Astrocyte (in vitro differentiated cells and primary cell): ENCODE results near the gene DCLK1. TPM values are rescaled to one million over a fixed set of nuclear protein-coding genes. Genes with fewer than 3 reads are reported as not detected.

Experiments
- DNase-seq: peaks from one replicate; pipeline ENCODE4 v3.0.0-alpha.2; 2010; ENCODE audit warnings: low read depth
- FAIRE-seq: peaks from 2 replicates; lab custom pipeline; 2011; peaks lifted over from hg19 to GRCh38; lab: Jason Lieb, UNC
- H2AFZ ChIP-seq: 2 replicates; pipeline ENCODE4 v1.6.0; 2012; ENCODE audit warnings: low read depth, low read length, inconsistent platforms
- H3K27ac ChIP-seq: 2 replicates; pipeline ENCODE4 v1.5.1; 2011; ENCODE audit warnings: low read depth, low read length, inconsistent platforms
- H3K27me3 ChIP-seq: 2 replicates; pipeline ENCODE4 v1.6.0; 2011; ENCODE audit warnings: low read length, inconsistent platforms; ENCODE audit not compliant: insufficient read depth
- H3K36me3 ChIP-seq: 2 replicates; pipeline ENCODE4 v1.5.1; 2011; ENCODE audit warnings: low read length, inconsistent platforms; ENCODE audit not compliant: insufficient read depth
- H3K4me1 ChIP-seq: 2 replicates; pipeline ENCODE4 v1.5.1; 2011; ENCODE audit warnings: low read length, inconsistent platforms; ENCODE audit not compliant: insufficient read depth
- H3K4me2 ChIP-seq: 2 replicates; pipeline ENCODE4 v1.6.0; 2012; ENCODE audit warnings: low read length, inconsistent platforms
- H3K4me3 ChIP-seq: 2 replicates; pipeline ENCODE4 v1.5.1; 2011; ENCODE audit warnings: low read depth, mild to moderate bottlenecking, low read length, inconsistent platforms; ENCODE audit not compliant: insufficient read depth
- H3K79me2 ChIP-seq: 2 replicates; pipeline ENCODE4 v1.6.0; 2012; ENCODE audit warnings: mild to moderate bottlenecking, low read length, inconsistent platforms; ENCODE audit not compliant: insufficient read depth
- H3K9ac ChIP-seq: 2 replicates; pipeline ENCODE4 v1.6.0; 2012; ENCODE audit warnings: mild to moderate bottlenecking, low read length, inconsistent platforms
- H3K9me3 ChIP-seq: 2 replicates; pipeline ENCODE4 v1.5.1; 2012; ENCODE audit warnings: low read depth, mild to moderate bottlenecking, low read length, inconsistent platforms; ENCODE audit not compliant: insufficient read depth
- H4K20me1 ChIP-seq: 2 replicates; pipeline ENCODE4 v1.6.0; 2012; ENCODE audit warnings: low read length, inconsistent platforms; ENCODE audit not compliant: insufficient read depth
- H3K27ac Mint-ChIP-seq: one replicate; pipeline ENCODE4 v1.8.0; 2021; ENCODE audit warnings: mild to moderate bottlenecking, mixed read lengths; ENCODE audit not compliant: unreplicated experiment
- H3K27me3 Mint-ChIP-seq: one replicate; pipeline ENCODE4 v1.8.0; 2021; ENCODE audit warnings: low read depth, mixed read lengths; ENCODE audit not compliant: unreplicated experiment
- H3K36me3 Mint-ChIP-seq: one replicate; pipeline ENCODE4 v1.8.0; 2021; ENCODE audit warnings: low read depth, mixed read lengths; ENCODE audit not compliant: unreplicated experiment
- H3K4me1 Mint-ChIP-seq: one replicate; pipeline ENCODE4 v1.8.0; 2021; ENCODE audit warnings: low read depth, mixed read lengths; ENCODE audit not compliant: unreplicated experiment
- H3K4me3 Mint-ChIP-seq: one replicate; pipeline ENCODE4 v1.8.0; 2021; ENCODE audit warnings: mild to moderate bottlenecking, moderate library complexity, mixed read lengths; ENCODE audit not compliant: unreplicated experiment
- H3K9me3 Mint-ChIP-seq: one replicate; pipeline ENCODE4 v1.8.0; 2021; ENCODE audit warnings: mild to moderate bottlenecking, mixed read lengths; ENCODE audit not compliant: unreplicated experiment
- CTCF ChIP-seq: IDR thresholded peaks from 2 replicates; pipeline ENCODE4 v1.5.1; 2011; ENCODE audit warnings: low read depth, mild to moderate bottlenecking, inconsistent platforms, low read length, moderate library complexity; ENCODE audit not compliant: insufficient read depth
- EZH2 ChIP-seq: IDR thresholded peaks from 2 replicates; pipeline ENCODE4 v1.6.1; 2012; ENCODE audit warnings: mild to moderate bottlenecking, low read length, inconsistent platforms; ENCODE audit not compliant: insufficient read depth
- total RNA-seq: library from RNA; stranded (reverse); gene quantifications from 2 replicates; pipeline ENCODE4 v1.2.1, GENCODE V29; 2021

Gene DCLK1
- total RNA-seq, 1 donor from 2014 or later, result 4.9 TPM

- FAIRE-seq, result no peak
- peaks cover 36% of the 10 kb centered on the region for H3K4me1 Mint-ChIP-seq
- H3K4me2 ChIP-seq, result no peak overlapping the region
Measured at GRCh38 chr13:35860661-35861060, 270.5 kb downstream of the DCLK1 start.

GRCh38 chr13:35859981-35860380 is 271.2 kb downstream of the DCLK1 start:
- H3K36me3 Mint-ChIP-seq, result no peaks in the 10 kb centered on the region
- TF ChIP-seq CTCF (no peak), EZH2 (no peak)
- FAIRE-seq, result no peak
- DNase-seq, result no peak
- H3K4me1 Mint-ChIP-seq, result peaks cover 33% of the 10 kb centered on the region
- no peak overlapping the region for H3K9ac ChIP-seq
- no peak overlapping the region for H2AFZ ChIP-seq
- H3K4me3 Mint-ChIP-seq, result no peak overlapping the region
- no peaks in the 10 kb centered on the region for H3K36me3 ChIP-seq
- no peak overlapping the region for H3K27ac Mint-ChIP-seq
- no peaks in the 10 kb centered on the region for H3K27me3 Mint-ChIP-seq
- H3K4me3 ChIP-seq, result no peak overlapping the region
- no peaks in the 10 kb centered on the region for H4K20me1 ChIP-seq
- no peak overlapping the region for H3K27ac ChIP-seq
- no peaks in the 10 kb centered on the region for H3K9me3 Mint-ChIP-seq
- H3K27me3 ChIP-seq, result no peaks in the 10 kb centered on the region
- H3K79me2 ChIP-seq, result no peaks in the 10 kb centered on the region
- no peaks in the 10 kb centered on the region for H3K9me3 ChIP-seq
- H3K4me1 ChIP-seq, result peaks cover 28% of the 10 kb centered on the region
- H3K4me2 ChIP-seq, result no peak overlapping the region

More at GRCh38 chr13:35860661-35861060, 270.5 kb downstream of the DCLK1 start:
- Histone ChIP-seq H3K4me1 (peaks cover 21% of the 10 kb centered on the region), H3K36me3 (no peaks in the 10 kb centered on the region), H3K27ac (no peak overlapping the region), H3K9me3 (no peaks in the 10 kb centered on the region), H4K20me1 (no peaks in the 10 kb centered on the region), H3K27me3 (no peaks in the 10 kb centered on the region), H3K79me2 (no peaks in the 10 kb centered on the region), H2AFZ (no peak overlapping the region), H3K9ac (no peak overlapping the region), H3K4me3 (no peak overlapping the region)
- Mint-ChIP-seq H3K27me3 (no peaks in the 10 kb centered on the region), H3K9me3 (no peaks in the 10 kb centered on the region), H3K27ac (no peak overlapping the region), H3K4me3 (no peak overlapping the region), H3K36me3 (no peaks in the 10 kb centered on the region)
- TF ChIP-seq CTCF, result no peak
- no peak for TF ChIP-seq EZH2
- no peak for DNase-seq

- no peak for DNase-seq
- Histone ChIP-seq H4K20me1 (no peaks in the 10 kb centered on the region), H3K4me3 (no peak overlapping the region), H2AFZ (no peak overlapping the region), H3K27me3 (no peaks in the 10 kb centered on the region), H3K9me3 (no peaks in the 10 kb centered on the region), H3K4me1 (peaks cover 29% of the 10 kb centered on the region), H3K36me3 (no peaks in the 10 kb centered on the region), H3K27ac (no peak overlapping the region), H3K4me2 (no peak overlapping the region), H3K9ac (no peak overlapping the region), H3K79me2 (no peaks in the 10 kb centered on the region)
- peaks cover 2% of the 10 kb centered on the region for H3K36me3 Mint-ChIP-seq
- H3K9me3 Mint-ChIP-seq, result no peaks in the 10 kb centered on the region
- no peak overlapping the region for H3K4me3 Mint-ChIP-seq
- H3K4me1 Mint-ChIP-seq, result peaks cover 37% of the 10 kb centered on the region
- TF ChIP-seq CTCF (no peak), EZH2 (no peak)
- H3K27ac Mint-ChIP-seq, result no peak overlapping the region
- no peaks in the 10 kb centered on the region for H3K27me3 Mint-ChIP-seq
- no peak for FAIRE-seq
Measured at GRCh38 chr13:35858665-35859064, 272.5 kb downstream of the DCLK1 start.
